Gastrocnemius medialis (tissue), 4 donors: ENCODE measurements around the gene USP31. TPM values are rescaled to one million over a fixed set of nuclear protein-coding genes. Genes with fewer than 3 reads are reported as not detected.

Experiments
- ATAC-seq, 2 donors: fragments of 150-250 bp; one replicate each; pipeline ENCODE4 v1.9.1; 2016
- DNase-seq, 2 donors: peaks; one replicate each; pipeline ENCODE4 v3.0.0-alpha.2; 2019
- H3K27ac ChIP-seq, 4 donors: fragments of 200-600 bp; sonication (generic); 1 replicate in 1 of 4; 2 replicates in 3 of 4; pipeline ENCODE4 v1.5.1; 2016 to 2018; ENCODE audit warnings: mild to moderate bottlenecking in 2 of 4, moderate library complexity in 1 of 4
- H3K27me3 ChIP-seq, 3 donors: fragments of 200-600 bp; sonication (generic) in 2 of 3; 1 replicate in 1 of 3; 2 replicates in 2 of 3; pipeline versions ENCODE4 v1.5.1 to v1.6.0; 2016 to 2019; ENCODE audit warnings: mild to moderate bottlenecking in 1 of 3, moderate library complexity in 1 of 3
- H3K36me3 ChIP-seq, 2 donors: fragments of 200-600 bp; sonication (generic) in 1 of 2; one replicate each; pipeline ENCODE4 v1.5.1; 2017 to 2018
- H3K4me1 ChIP-seq, 2 donors: fragments of 200-600 bp; sonication (generic) in 1 of 2; one replicate each; pipeline ENCODE4 v1.5.1; 2016 to 2017; ENCODE audit warnings: mild to moderate bottlenecking in 2 of 2
- H3K4me3 ChIP-seq, 4 donors: fragments of 200-600 bp; sonication (generic) in 3 of 4; 1 replicate in 1 of 4; 2 replicates in 3 of 4; pipeline ENCODE4 v1.5.1; 2016 to 2019; ENCODE audit warnings: mild to moderate bottlenecking in 2 of 4
- H3K9me3 ChIP-seq, 3 donors: fragments of 200-600 bp; sonication (generic) in 2 of 3; 1 replicate in 1 of 3; 2 replicates in 2 of 3; pipeline ENCODE4 v1.5.1; 2016 to 2019
- POLR2A ChIP-seq, 2 donors: fragments of 450-650 bp; IDR thresholded peaks; one replicate each; pipeline ENCODE4 v1.6.1; 2017; ENCODE audit warnings: antibody characterized with exemption in 2 of 2, mild to moderate bottlenecking in 2 of 2, moderate library complexity in 2 of 2
- in situ Hi-C, 4 donors: fragments of 200-750 bp; cut with MboI; loops; one replicate each; pipeline versions ENCODE4 v1.15.0 to v1.8.0; 2017; ENCODE audit warnings: low sequenced_read_pairs in 4 of 4
- intact Hi-C: fragments of 100-400 bp; cut with DNase I; formaldehyde crosslinking; loops from one replicate; pipeline ENCODE4 v1.15.1; 2023; ENCODE audit warnings: low total_unique reads
- total RNA-seq, 4 donors: library from RNA; depleted of rRNA; stranded (reverse); fragments of >200 nt; gene quantifications; one replicate each; pipeline versions ENCODE4 v1.1.0 to v1.2.3, GENCODE V29; 2016
- TF ChIP-seq, protein P1 (sequence below), 5 experiments: fragments of 450-650 bp in 3 of 5; fragments of 200-600 bp in 2 of 5; sonication (generic) in 2 of 5; IDR thresholded peaks in 4 of 5; conservative IDR thresholded peaks in 1 of 5; 1 replicate in 4 of 5; 2 replicates in 1 of 5; pipeline ENCODE4 v1.5.1; 2016 to 2019; ENCODE audit warnings: antibody characterized with exemption in 5 of 5, mild to moderate bottlenecking in 3 of 5, moderate library complexity in 3 of 5

The USP31 gene
- total RNA-seq, 4 donors from 2014 or later, result 13.2 to 23.3 (median 18.7) TPM

DNA sequence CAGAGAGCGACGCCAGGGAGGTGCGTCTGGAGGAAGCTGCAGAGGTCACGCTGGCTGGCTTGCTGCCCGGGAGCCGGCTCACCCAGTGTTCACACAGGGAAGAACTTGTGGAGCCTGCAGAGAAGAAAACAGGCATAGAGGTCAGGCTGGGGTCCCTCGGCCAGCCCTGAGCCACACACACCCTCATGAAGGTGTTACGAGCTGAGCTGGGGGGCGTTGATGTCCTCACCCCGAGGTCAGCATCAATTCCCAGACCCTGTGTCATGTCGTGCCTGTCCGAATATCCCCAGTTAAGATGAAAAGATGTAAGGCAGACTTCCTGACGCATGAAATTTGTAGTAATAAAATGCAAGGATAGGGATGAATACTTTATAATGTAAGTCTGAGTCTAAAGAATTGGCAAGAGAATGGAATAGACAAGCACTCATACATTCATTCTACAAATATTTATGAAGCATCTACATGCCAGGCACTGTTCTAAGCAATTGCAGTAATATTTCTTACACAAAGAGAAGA lies 77.1 kb downstream of the USP31 start:
- Histone ChIP-seq H3K36me3 (peaks cover 0 to 40% of the 10 kb centered on the region in 2 donors), H3K4me1 (peaks cover 0 to 21% of the 10 kb centered on the region in 2 donors), H3K27ac (peak overlapping the region in 3 of 4 donors; percentile 72 to 83 (median 80)), H3K4me3 (peak overlapping the region in 1 of 4 donors; percentile 14), H3K9me3 (no peaks in the 10 kb centered on the region), H3K27me3 (no peaks in the 10 kb centered on the region)
- TF ChIP-seq, protein P1, sequence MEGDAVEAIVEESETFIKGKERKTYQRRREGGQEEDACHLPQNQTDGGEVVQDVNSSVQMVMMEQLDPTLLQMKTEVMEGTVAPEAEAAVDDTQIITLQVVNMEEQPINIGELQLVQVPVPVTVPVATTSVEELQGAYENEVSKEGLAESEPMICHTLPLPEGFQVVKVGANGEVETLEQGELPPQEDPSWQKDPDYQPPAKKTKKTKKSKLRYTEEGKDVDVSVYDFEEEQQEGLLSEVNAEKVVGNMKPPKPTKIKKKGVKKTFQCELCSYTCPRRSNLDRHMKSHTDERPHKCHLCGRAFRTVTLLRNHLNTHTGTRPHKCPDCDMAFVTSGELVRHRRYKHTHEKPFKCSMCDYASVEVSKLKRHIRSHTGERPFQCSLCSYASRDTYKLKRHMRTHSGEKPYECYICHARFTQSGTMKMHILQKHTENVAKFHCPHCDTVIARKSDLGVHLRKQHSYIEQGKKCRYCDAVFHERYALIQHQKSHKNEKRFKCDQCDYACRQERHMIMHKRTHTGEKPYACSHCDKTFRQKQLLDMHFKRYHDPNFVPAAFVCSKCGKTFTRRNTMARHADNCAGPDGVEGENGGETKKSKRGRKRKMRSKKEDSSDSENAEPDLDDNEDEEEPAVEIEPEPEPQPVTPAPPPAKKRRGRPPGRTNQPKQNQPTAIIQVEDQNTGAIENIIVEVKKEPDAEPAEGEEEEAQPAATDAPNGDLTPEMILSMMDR (IDR thresholded peaks at IDR 0.05 in 4 of 5, conservative IDR thresholded peaks at IDR 0.05 in 1 of 5), result no peak
- TF ChIP-seq POLR2A (IDR thresholded peaks at IDR 0.05), result no peak
- DNase-seq (peak; percentile 67 to 79), ATAC-seq (peak; percentile 70 to 77)
- intact Hi-C loops (no loop called here), in situ Hi-C loops (loop anchor here in 1 of 4 donors (10.0 kb wide), 1 partner anchor 83 kb away; no protein-coding TSS in a partner anchor)

DNA sequence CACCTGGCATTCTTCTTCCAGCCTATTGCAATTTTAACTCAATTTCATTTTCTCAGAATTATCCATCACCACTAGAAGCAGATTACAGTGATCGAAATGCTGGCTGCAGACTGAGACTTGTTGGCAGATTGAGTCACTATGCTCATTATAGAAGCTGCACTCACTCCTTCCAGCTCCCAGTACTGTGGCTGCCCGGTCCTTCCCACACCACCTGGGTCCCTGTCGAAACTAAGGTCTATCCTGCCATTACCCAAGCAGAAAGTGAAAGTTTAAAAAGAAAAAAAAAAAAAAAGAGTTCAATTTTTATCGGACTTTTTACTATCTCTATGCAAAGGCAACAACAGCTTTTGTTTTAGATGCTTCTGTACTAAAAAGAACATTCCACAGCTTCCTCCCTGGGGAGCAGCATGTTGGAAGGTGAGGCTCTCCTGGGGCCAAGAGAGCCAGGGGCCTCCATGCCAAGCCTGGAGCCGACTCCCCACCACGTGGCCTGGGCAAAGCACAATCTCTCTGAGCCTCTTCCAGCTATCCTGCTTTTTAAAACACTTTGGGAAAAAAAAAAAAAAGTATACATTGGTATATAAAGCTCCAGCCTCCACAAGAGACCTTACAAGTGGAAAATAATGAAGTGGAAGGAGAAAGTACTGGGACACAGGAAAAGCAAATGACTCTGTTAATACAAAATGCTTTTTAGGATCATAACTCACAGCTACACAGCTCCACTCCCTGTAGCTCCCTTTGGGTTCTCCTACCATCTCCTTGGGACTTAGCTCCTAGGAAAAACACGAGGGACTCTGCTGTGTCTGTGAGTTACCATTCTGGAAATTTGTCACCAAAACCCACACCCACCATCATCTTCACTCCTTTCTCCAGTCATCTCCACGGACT lies 77.8 kb downstream of the USP31 start:
- Histone ChIP-seq H3K27me3 (no peaks in the 10 kb centered on the region), H3K36me3 (peaks cover 0 to 40% of the 10 kb centered on the region in 2 donors), H3K27ac (peak overlapping the region; percentile 31 to 83 (median 76)), H3K4me3 (peak overlapping the region in 1 of 4 donors; percentile 14), H3K4me1 (peaks cover 0 to 21% of the 10 kb centered on the region in 2 donors), H3K9me3 (no peaks in the 10 kb centered on the region)
- DNase-seq, result peak; percentile 33 to 64
- in situ Hi-C loops, result loop anchor here in 1 of 4 donors (10.0 kb wide), 1 partner anchor 83 kb away; no protein-coding TSS in a partner anchor
- TF ChIP-seq, protein P1 (IDR thresholded peaks at IDR 0.05 in 4 of 5, conservative IDR thresholded peaks at IDR 0.05 in 1 of 5), result no peak
- TF ChIP-seq POLR2A (IDR thresholded peaks at IDR 0.05), result no peak
- ATAC-seq, result peak; percentile 89 to 95
- intact Hi-C loops, result no loop called here

DNA sequence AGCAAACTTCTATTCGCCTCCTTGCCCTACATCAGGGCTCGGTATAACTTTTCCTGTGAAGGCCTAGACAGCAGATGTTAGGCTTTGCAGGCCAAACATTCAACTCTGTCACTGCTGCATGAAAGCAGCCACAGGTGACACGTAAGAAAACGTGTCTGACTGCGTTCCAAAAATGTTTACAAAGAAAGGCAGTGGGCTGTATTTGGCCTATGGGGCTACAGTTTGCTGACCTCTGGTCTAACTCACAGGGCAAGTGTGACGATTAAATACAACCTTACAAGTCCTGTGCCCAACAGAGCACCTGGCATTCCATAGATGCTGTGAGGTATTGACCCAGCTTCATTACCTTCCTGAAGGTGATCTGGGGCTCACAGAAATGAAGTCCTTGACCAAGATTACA lies 79.4 kb downstream of the USP31 start:
- in situ Hi-C loops, result loop anchor here in 1 of 4 donors (10.0 kb wide), 2 partner anchors 85 to 165 kb away; no protein-coding TSS in a partner anchor
- Histone ChIP-seq H3K4me3 (no peak overlapping the region), H3K27me3 (no peaks in the 10 kb centered on the region), H3K36me3 (peaks cover 0 to 40% of the 10 kb centered on the region in 2 donors), H3K4me1 (peaks cover 0 to 19% of the 10 kb centered on the region in 2 donors), H3K27ac (no peak overlapping the region), H3K9me3 (no peaks in the 10 kb centered on the region)
- no peak for TF ChIP-seq POLR2A (IDR thresholded peaks at IDR 0.05)
- TF ChIP-seq, protein P1 (IDR thresholded peaks at IDR 0.05 in 4 of 5, conservative IDR thresholded peaks at IDR 0.05 in 1 of 5), result no peak
- DNase-seq, result no peak
- intact Hi-C loops, result no loop called here
- ATAC-seq, result no peak

DNA sequence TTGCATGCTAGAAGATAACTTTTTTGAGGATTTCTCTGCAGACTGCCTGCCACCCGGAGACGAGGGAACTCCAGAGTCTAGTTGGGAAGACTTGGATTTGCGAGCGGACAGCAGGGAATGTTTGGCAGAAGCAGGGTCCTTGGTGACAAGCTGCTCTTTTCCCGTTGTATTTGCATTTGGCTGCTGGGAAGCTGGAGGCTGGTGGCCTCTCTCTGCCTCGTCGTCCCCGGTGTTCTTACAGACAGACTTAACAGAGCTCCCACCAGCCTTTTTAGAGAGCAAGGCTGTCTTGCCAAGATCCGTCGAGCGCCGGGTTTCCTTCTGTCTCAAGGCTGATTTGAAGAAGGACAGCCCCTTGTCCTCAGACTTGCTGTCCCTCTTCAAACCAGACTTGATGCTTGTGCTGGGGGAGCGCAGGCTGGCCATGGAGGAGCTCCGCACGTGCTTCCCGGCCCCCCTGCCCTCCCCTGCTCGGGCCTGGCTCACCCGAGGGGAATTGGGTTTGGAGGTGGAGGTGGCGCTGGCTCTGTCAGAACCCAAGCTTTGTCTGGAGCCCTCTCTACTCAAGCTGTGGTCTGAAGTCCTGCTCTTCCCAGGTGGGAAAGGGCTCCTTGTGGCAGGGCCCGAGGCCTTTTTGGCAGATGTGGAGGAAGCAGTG lies 81.0 kb downstream of the USP31 start:
- Histone ChIP-seq H3K27ac (no peak overlapping the region), H3K27me3 (no peaks in the 10 kb centered on the region), H3K36me3 (peaks cover 0 to 40% of the 10 kb centered on the region in 2 donors), H3K9me3 (no peaks in the 10 kb centered on the region), H3K4me3 (no peak overlapping the region), H3K4me1 (peaks cover 0 to 16% of the 10 kb centered on the region in 2 donors)
- in situ Hi-C loops, result loop anchor here in 1 of 4 donors (10.0 kb wide), 1 partner anchor 163 kb away; no protein-coding TSS in a partner anchor
- TF ChIP-seq, protein P1 (IDR thresholded peaks at IDR 0.05 in 4 of 5, conservative IDR thresholded peaks at IDR 0.05 in 1 of 5), result no peak
- TF ChIP-seq POLR2A (IDR thresholded peaks at IDR 0.05), result no peak
- ATAC-seq (no peak), DNase-seq (no peak)
- intact Hi-C loops, result no loop called here
